Embryonic facial prominence (tissue), 1 donor: Measurements from ENCODE around the gene NSMCE1.

Source experiments
- DNase-seq: peaks from one replicate; pipeline ENCODE4 v3.0.0-alpha.2; 2016; ENCODE audit errors: extremely low spot score

NSMCE1 gene

DNA sequence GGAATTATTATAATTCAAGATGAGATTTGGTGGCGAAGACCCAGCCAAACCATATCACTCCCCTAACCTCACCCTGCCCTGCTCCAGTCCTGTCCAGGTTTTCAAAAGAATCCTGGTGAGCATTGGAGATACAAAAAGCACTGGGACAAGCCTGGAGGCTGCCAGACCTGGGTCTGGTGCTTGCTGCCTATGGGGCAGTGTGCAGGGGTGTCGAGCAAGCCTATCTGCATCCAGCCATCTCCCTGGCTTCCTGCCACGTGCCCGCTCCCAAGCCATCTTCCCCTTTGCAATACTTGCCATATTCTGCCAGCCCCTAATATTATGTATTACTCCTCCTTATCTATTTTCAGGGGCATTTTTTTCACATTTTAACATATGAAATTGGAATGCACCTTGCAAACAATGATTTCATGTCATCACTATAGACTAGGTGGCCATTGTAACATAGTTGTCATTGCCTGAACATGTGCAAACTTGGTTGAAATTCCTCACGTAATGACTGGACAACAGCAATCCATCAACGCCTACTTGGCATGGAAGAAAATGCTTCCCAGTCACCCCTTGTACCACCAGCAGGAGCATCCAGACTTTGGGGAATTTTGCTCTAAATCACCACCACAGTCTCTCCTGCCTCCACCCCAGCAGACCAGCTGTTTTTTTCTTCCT lies 73.4 kb downstream of the NSMCE1 start:
- no peak for DNase-seq

DNA sequence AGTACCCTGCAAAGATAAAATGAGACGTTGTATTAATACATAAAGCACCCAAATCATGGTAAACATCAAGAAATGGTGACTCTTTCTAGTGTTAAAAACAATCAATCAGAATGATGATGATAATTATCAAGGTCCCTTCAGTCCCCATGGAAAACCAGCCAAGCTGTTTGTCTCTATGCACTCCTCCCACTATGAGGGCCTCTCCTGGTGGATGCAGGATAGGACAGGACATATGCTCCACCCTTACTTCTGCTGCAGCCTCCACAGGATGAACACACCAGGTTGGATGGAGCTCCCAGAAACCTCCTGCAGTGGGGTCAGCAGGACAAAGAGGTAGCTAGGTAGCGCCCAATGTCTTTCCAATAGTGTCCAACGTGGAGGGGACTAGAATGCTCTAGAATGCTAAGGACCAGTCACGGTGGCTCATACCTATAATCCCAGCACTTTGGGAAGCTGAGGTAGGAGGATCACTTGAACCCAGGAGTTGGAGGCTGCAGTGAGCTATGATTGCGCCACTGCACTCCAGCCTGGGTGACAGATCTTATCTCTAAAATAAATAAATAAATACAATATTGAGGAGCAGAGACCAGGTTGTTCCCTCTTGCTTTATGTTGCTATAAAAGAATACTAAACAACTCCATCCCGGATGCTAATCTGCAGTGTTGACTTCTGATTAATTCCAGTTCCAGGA lies 75.1 kb downstream of the NSMCE1 start:
- no peak for DNase-seq

DNA sequence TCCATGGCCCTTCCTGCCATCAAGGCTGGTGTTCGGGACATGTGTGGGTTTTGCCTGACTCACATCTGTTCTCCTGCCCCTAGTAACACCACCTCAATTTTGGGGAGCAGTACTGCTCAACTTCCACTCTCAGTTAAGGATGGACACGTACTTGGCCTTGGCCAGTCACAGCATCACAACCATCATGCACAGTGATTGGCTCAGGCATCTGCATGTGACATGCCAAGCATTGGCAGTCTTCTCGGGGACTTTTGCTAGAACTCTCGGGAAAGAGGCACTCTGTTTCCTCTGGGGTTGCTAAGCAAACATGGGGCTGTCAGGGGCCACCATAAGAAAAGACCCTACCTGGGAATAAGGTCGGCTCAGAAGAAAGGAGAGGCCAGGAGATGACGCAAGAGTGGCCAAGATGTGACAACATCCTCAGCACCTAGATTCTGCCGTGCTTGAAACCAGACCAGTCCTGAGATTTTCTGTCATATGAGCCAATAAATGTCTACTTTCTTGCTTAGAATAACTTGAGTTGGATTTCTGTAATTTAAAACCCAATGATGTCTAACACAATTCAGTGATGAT lies 77.1 kb downstream of the NSMCE1 start:
- DNase-seq: no peak

DNA sequence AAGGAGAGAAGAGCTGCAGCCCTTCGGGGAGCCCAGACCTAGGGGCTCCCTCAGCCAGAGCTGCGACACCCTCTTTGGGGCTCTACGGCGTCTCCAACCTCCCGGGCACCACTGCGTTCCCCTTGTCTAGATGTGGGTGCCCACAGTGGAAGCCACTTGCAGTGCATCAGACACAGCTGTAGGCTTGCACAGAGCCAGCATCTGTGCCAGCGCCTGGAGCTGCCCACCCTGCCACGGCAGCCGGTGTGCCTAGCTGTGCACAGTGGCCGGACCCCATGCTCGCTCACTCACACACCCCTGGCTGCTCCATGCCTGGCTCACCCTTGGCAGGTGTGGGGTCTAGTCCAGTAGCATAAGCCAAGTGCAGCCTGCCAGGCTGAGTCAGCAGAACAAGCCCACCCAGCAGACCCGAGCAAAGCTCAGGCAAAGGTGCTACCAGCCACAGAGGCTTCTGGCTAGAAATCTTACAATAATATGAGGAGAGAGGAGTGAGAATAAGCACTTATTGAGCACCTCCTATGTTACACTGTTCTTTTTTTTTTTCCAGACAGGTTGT lies 78.2 kb downstream of the NSMCE1 start:
- DNase-seq: no peak

DNA sequence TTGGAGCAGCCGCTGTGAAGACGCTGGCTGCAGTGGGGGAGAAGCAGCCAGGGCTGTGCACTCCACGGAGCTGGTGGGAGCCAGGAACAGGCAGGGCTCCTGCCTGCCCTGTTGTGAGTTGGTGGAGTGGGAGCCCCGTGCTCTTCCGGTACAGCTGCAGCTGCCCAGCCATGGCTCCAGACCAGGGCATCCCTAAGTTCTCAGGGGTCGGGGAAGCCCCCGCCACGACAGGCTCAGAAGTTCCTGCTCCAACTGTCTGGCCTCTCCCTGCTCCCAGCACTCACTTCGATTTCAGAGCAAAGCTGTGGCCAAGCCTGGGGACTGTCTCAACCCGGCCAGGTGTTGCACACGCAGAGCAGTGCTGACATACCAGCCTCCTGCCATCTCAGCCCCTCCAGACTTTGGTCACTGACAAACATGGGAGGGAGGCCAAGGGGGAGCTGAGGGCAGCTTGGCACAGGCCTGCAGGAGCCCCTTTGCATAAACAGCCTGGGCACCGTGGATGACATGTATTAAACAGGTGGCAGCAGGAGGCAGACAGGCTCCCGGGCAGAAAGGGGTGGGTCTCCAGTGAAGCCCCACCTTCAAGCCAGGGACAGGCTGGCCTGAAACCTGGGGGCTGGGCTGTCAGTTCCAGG lies 79.1 kb downstream of the NSMCE1 start:
- no peak for DNase-seq

DNA sequence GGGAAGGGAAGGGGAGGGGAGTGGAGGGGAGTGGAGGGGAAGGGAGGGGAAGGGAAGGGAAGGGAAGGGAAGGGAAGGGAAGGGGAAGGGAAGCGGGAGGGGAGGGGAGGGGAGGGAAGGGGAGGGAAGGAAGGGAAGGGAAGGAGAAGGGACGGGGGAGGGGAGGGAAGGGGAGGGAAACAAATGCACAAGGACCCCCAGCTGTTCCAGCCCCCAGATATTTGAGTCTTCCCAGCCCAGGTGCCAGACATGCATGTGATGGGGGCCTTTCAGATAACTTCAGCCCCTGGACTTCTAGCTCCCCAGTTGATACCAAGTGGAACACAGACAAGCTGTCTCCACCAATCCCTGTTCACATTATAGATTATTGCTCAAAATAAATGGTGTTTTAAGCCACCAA lies 79.9 kb downstream of the NSMCE1 start:
- no peak for DNase-seq

DNA sequence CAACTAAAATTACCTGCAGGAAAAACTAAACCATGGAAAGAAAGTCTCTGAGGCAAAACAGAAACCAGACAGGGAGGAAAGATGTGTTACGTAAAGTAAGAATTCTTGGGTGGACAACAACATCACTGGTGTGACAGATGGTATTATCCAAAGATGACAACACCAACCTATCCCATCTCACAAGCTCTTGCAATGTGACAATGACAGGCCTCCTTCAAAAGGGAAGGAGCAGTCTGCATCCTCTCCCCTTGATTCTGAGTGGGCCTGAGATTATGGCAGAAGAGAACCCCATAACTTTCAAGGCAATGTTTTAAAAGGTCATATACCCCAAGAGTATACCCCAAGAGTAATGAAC lies 82.8 kb downstream of the NSMCE1 start:
- DNase-seq: no peak

DNA sequence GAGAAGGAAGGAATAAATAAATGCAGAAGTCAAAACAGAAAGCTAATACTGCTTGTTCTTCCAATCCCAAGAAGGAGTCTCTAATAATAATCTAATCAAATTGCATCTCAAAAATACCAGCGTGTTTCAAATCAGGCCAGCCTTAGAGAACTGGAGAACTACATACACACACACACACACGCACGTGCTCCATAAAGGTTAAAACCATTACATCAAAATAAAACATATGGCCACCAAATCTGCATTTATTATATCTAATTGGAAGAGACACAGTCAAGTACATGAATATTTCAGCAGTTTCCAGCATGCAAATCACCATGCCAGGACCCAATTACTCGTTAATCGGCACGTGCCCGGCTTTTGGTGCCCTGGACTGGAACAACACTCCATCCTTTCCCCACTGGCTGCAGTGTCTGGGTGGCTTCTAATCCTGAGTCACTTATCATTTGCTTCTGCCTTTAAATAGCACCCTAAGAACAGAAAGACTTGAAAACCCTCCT lies 85.6 kb downstream of the NSMCE1 start:
- no peak for DNase-seq

DNA sequence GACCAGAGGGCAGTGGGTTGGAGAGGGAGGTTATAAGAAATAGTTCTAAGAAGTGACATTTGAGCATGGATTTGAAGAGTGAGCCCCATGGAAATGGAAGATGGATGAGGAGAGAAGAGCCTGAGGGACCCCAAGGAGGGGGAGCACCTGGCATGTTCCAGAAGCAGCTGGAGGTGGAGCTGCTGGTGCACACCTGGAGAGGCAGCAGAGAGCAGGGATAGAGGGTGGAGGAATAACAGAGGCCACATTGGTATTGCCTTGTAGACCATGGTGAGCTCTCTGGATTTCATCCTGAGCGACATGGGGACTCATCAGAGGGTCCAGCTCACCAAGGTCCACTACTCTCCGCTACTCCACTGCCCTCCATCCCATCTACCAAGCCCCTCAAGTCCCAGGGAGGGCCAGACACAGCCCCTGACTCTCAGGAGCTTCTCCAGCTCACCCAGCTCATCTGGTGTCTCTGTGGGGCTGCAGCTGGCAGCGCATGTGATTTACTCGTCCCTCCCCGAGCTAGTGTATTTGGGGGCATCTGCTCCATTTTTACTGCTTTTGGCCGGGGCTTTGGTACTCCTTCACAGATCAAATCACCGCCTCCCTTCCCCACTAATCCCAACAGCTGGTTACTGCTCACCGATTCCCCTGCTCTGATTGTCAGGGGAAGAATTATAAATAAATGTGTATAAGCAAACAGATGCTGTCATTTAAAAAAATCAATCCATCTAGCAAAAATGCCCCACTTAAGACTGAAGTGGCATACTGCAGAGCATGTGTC lies 87.4 kb downstream of the NSMCE1 start:
- no peak for DNase-seq

DNA sequence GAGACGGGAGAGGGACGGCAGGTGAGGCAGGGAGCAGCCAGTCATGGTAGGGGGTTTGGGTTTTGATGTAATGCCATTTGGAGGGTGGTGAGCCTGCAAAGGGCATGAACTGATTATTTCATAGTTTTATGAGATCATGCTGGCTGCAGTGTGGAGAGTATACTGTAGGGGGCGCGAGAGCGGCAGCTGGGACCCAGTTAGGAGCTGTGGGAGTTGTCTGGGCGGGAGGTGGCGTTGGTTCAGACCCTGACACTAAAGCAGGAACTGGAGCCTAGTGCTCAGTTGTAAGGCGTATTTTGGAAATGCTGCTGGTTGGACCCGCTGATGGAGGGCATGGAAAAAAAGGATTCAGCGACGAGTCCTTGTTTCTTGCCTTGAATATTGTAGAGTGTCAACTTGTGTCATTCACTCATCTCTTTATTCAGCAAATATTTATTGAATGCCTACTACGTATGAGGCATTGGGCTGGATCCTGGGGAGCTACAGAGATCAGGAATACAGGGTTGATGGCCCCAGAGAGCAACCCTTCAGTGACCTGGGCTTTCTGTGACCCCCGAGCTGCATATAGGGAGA lies 89.0 kb downstream of the NSMCE1 start:
- no peak for DNase-seq

DNA sequence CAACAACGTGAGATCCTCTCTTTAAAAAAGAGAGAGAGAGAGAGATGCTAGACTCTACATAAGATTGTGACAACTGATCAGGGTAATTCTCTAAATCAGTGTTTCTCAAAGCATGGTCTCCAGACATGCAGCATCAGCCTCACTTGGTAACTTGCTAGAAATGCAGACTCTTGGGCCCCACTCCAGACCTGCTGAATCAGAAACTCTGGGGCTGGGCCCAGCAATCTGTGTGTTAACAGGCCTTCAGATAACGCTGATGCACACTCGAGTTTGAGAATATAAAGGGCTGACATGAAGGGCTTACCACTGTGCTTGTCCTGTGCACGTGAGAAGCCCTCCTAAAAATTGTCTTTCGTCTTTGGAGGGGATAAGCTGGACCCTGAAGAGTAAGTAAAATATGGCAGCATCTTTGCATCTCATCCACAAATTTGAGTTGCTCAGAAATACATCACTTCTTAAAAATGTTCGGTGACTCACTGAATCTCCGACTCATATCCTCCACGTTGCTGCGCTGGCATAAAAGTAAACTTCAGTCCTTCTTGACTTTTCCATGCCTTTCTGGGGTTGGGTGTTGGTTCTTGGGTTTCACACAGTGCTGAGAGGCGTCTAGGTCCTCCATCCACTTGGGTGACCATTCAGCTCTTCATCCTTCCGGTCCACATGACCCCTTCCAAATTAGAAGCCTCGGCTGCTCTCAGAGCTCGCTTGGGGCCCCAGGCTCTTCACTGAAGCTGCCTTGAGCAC lies 91.4 kb downstream of the NSMCE1 start:
- no peak for DNase-seq

DNA sequence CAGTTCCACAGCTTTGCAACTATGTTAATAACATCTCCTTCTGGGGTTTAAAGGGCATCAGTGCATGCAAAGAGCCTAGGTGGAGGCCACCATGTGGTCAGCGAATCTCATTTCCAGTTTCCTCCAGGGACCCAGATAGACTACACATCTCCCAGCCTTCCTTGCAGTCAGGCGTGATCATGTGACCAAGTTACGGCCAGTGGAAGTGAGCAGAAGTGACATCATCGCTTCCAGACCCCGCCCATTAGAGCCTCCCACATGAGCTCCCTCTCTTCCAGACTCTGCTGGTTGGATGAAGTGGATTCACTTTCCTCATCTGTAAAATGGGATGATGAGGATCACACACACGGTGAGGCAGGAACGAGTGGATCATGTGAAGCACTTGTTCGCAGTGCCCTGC lies 92.7 kb downstream of the NSMCE1 start:
- DNase-seq: no peak
